ENCODE data around the gene CTBP2.

CTBP2 gene

GRCh38 chr10:125010362-125010761 lies 150.0 kb downstream of the CTBP2 start:
- DNase-seq (ENCODE audit: low read depth in 3 of 3), result no peak

DNA sequence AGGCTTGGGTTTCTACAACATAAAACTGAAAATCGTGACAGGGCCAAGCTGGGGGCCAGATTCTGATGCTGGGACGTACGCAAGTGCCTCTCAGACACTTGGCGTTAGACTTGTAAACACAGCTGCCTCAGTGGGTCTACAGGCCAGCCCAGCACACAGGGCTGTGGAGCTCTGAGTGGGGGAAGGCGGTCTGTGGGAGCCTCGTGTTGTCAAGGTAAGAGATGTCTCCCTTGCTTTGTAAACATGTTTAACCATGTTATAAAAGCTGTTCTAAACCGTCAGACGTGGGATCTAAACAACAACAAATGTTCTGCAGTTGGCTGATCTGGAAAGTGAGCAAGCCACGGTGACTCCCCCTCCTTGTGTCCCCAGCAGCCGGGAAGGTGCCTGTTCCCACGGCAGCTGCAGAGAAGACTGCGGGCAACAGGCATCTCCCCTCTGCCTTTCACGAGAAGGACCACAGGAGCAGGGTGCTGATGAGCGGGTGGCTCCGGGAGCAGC lies 150.7 kb downstream of the CTBP2 start:
- no peak for DNase-seq (ENCODE audit: low read depth in 3 of 3)

GRCh38 chr10:125008689-125009638 lies 151.4 kb downstream of the CTBP2 start:
- DNase-seq (ENCODE audit: low read depth in 3 of 3), result no peak

GRCh38 chr10:125007436-125007835 lies 152.9 kb downstream of the CTBP2 start:
- no peak for DNase-seq (ENCODE audit: low read depth in 3 of 3)

- DNase-seq (ENCODE audit: low read depth in 3 of 3), result no peak
Observed at GRCh38 chr10:125006921-125007426, 153.4 kb downstream of the CTBP2 start.

- no peak for DNase-seq (ENCODE audit: low read depth in 3 of 3)
Observed at GRCh38 chr10:125006188-125006680, 154.1 kb downstream of the CTBP2 start.

DNA sequence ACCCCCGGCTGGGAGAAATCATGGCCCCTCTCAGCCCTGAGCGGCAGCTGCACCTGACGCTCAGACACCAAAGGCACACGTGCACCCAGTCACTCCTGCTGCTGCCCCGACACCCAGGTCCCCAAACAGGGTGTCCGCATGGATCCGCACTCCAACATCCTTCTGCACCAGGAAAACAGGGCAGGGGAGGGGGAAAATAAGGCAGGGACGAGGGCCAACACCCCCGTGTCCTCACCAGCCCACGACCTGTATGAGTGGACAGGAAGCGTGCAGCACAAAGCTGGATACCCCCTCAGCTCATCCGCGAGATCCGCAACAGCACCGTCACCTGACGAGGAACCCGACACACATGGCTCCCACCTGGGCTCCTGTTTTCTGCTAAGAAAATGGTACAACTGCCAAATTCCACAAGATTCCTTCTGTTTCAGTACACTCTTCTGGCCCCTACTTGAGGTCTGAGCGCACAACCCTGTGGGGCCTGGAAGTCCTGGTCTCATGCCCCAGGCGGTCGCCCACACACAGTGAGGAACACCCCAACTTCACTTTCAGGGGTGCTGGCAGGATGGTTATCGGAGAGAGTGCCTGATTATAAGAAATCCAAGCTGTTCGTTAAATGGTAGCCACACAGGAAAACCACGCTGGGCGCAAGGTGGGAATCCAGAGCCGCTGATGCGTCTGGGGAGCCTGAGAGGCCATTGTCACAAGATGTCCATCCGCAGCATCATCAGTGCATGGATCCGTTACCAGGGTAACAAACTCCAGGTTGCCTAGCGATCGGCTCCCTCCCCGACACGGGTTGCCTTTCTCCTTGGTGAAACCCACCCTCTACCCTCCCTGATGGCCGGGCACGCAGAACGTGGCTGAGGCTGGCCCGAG lies 154.8 kb downstream of the CTBP2 start:
- DNase-seq (ENCODE audit: low read depth in 3 of 3), result no peak

DNA sequence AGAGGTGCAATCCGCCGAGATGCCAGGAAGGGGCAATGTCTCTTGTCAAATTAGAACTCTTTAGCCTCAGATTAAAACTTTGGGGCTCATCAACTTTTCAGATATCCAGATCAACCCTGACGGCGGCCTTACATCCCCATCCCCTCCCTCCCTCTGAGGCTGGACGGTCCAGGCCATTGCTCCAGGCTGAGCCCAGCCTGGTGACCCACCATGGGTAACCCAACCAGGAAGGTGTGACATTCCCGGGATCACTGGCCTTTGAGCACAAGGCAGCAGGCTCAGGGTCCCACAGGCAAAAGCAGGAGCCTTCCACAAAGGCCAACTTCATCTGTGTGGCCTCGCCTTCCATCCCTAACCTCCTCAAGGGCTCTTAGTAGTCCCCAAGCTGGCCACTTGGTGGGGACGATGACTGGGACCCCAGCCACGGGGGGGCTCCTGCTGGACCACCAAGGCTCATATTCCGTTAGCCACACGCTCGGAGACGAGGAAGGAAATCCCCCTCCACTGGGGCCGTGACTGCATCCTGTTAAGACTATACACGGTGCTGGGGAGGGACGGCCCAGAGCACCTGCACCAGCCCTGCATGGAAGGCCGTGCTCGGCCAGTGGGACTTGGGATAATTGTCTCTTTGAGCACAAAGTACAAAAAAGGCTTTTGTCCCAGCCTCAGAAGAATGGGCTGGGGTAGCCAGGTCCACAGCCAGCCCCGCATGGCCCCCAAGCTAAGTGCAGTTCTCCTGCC lies 155.6 kb downstream of the CTBP2 start:
- DNase-seq (ENCODE audit: low read depth in 3 of 3), result no peak

DNA sequence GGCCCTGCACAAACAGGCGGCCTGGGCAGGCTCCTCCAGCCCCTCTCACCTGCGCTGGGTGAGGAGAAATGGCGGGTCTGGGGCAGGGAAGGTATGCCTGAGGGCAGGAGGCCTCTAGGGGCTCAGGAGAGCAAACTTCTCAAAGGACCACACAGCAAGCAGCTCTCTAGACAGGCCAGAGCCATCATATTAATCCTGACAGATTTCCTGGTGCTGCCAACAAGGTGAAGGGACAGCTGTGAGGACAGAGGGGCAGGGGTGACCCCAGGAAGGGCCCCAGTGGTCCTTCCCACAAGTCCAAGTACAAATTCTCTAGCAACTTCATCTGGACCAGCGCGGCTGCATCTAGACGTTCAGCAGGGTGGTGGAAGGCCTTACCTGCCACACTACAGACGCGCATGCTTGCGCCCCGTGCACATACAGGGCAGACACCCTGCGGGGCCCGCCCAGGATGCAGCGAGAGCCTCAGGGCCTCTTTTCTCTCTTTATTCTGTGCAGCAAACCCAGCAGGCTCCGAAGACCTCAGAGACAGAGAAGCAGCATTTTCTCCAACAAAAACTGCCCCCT lies 156.4 kb downstream of the CTBP2 start:
- no peak for DNase-seq (ENCODE audit: low read depth in 3 of 3)

GRCh38 chr10:125003146-125003900 lies 157.0 kb downstream of the CTBP2 start:
- no peak for DNase-seq (ENCODE audit: low read depth in 3 of 3)

- no peak for DNase-seq (ENCODE audit: low read depth in 3 of 3)
Observed at GRCh38 chr10:125002423-125003145, 157.8 kb downstream of the CTBP2 start.

DNA sequence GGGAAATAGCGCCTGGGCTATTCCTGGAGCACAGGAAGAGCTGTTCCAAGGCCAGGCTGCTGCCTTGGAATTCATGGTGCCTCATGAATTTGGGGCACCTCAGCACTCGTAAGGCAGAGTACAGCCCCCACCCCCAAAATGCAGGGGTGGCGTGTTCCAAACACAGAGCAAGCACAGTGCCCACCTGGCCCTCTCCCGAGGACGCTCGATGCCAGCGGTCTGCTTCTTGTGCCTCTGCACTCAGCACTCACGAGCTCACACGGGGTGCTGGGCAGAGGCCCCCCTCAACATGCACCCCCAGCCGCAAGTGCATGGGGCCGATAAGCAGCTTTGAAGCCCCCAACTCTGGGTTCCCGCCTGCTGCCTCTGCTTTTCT lies 158.3 kb downstream of the CTBP2 start:
- no peak for DNase-seq (ENCODE audit: low read depth in 3 of 3)

- DNase-seq (ENCODE audit: low read depth in 3 of 3), result no peak
Observed at GRCh38 chr10:125001313-125002046, 158.9 kb downstream of the CTBP2 start.

GRCh38 chr10:125000366-125001312 lies 159.7 kb downstream of the CTBP2 start:
- DNase-seq (ENCODE audit: low read depth in 3 of 3), result no peak

DNA sequence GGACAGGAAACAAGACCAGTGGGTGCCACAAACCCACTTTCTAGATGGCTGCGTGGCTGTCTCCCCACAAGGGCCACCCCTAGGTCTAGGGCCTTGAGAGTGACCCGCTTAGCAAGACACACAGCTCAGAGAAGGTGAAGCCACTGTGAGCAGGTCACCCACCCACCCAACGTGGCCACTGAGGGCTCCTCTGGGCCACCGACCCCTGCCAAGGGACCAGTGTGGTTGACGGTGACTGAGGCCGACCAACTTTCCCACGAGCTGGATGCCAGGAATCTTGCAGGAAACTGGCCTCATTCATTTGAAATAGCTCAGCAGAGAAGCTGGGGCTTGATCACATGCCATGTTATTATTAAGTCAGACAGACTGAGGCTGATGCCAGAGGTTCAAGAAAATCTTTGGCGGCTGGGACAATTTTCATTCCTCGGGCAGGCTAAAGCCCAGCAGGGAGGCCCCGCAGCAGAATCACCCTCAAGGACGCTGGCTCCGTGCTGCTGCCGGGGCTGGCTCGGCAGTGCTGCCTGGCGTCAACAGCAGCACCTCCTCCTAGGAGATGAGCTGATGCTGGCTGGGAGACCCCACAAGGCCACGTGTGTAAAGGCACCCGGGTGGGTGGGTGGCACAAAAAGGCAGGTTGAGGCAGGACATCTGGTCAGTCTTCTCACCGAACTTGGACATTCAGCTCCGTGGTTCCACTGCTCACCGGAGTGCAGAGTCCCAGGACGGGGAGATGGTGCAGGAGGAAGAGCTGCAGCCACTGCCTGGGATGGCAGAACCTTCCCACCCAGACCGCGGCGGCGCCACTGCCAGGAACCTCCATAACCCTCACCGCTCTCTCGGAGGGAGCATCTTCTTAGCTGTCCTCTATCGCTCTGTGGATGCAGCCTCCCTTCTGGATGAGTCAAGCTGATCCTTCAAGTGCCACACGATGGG lies 160.7 kb downstream of the CTBP2 start:
- DNase-seq (ENCODE audit: low read depth in 3 of 3), result no peak

- no peak for DNase-seq (ENCODE audit: low read depth in 3 of 3)
Observed at GRCh38 chr10:124998624-124999291, 161.6 kb downstream of the CTBP2 start.
